ENCODE measurements around the gene KCNE4. TPM values are rescaled to one million over a fixed set of nuclear protein-coding genes. Genes with fewer than 3 reads are reported as not detected.

Gene KCNE4
- polyA plus RNA-seq, 1 of the 3 experiments (the other 2 are of a cell fraction), result 0.20 TPM

GRCh38 chr2:223039618-223040017 lies 12.4 kb upstream of the KCNE4 start:
- H3F3A ChIP-seq (replicated peaks; ENCODE audit: insufficient read depth), result peaks cover 28% of the 10 kb centered on the region
- no peaks in the 10 kb centered on the region for H3K36me3 ChIP-seq (replicated peaks in 1 of 2; ENCODE audit: control insufficient read depth in 1 of 2, insufficient read depth in 2 of 2, low read length in 1 of 2)
- H4K20me1 ChIP-seq (ENCODE audit: insufficient read depth), result no peaks in the 10 kb centered on the region
- no peaks in the 10 kb centered on the region for H3K27me3 ChIP-seq (ENCODE audit: insufficient read depth)
- H3K27ac ChIP-seq (ENCODE audit: low read depth in 2 of 2, low read length in 1 of 2), result peak overlapping the region in 1 of 2 experiments; percentile 99; a peak in 1 of 4 replicates
- no peak overlapping the region for H3K9ac ChIP-seq
- CTCF ChIA-PET, result no interaction called here
- POLR2A ChIA-PET, result no interaction called here
- TF ChIP-seq USF1 (IDR thresholded peaks at IDR 0.05; ENCODE audit: borderline replicate concordance, low read depth) (no peak), PBX3 (IDR thresholded peaks at IDR 0.05) (no peak), CTCF (IDR thresholded peaks at IDR 0.05) (no peak), RCOR1 (IDR thresholded peaks at IDR 0.05; ENCODE audit: low read length) (no peak), FOXM1 (IDR thresholded peaks at IDR 0.05; ENCODE audit: low read depth) (no peak), FOSL2 (IDR thresholded peaks at IDR 0.05; ENCODE audit: borderline replicate concordance, low read depth) (no peak), RXRA (IDR thresholded peaks at IDR 0.05; ENCODE audit: borderline replicate concordance, low read depth) (no peak), RAD21 (IDR thresholded peaks at IDR 0.05; ENCODE audit: low read length) (no peak), RFX5 (IDR thresholded peaks at IDR 0.05; ENCODE audit: low read length) (no peak), MAX (IDR thresholded peaks at IDR 0.05; ENCODE audit: low read depth) (no peak), TCF12 (IDR thresholded peaks at IDR 0.05) (no peak), JUND (IDR thresholded peaks at IDR 0.05) (no peak), FOXJ3 (CRISPR knock-in tag; IDR thresholded peaks at IDR 0.05) (no peak), SMC3 (IDR thresholded peaks at IDR 0.05; ENCODE audit: low read depth, low read length) (no peak), POLR2AphosphoS5 (IDR thresholded peaks at IDR 0.05; ENCODE audit: low read depth, low read length) (no peak)
- no peak overlapping the region for H3K4me2 ChIP-seq
- 58% methylated on average over 1 of the region's 1 CpG for WGBS (ENCODE audit: low lambda C conversion rate)
- H3K4me1 ChIP-seq (ENCODE audit: control insufficient read depth in 1 of 2, insufficient read depth in 2 of 2, low read depth in 1 of 2, low read length in 1 of 2), result peaks cover 0 to 40% of the 10 kb centered on the region in 2 experiments; a peak in 1 of 4 replicates
- no peaks in the 10 kb centered on the region for H3K9me3 ChIP-seq
- no peak for DNase-seq
- H3K4me3 ChIP-seq (ENCODE audit: low read depth in 2 of 2, low read length in 1 of 2), result no peak overlapping the region
- no peak overlapping the region for H2AFZ ChIP-seq (ENCODE audit: low read depth)
- H3K9me2 ChIP-seq, result no peaks in the 10 kb centered on the region
- no peaks in the 10 kb centered on the region for H3K79me2 ChIP-seq (ENCODE audit: insufficient read depth)

GRCh38 chr2:223040527-223040926 lies 11.5 kb upstream of the KCNE4 start:
- CTCF ChIA-PET, result no interaction called here
- H3K36me3 ChIP-seq (replicated peaks in 1 of 2; ENCODE audit: control insufficient read depth in 1 of 2, insufficient read depth in 2 of 2, low read length in 1 of 2), result no peaks in the 10 kb centered on the region
- POLR2A ChIA-PET, result no interaction called here
- TF ChIP-seq IRF3 (IDR thresholded peaks at IDR 0.05; ENCODE audit: low read depth, low read length), result no peak
- no peak for TF ChIP-seq CTCF (IDR thresholded peaks at IDR 0.05)
- TF ChIP-seq TCF12 (IDR thresholded peaks at IDR 0.05), result no peak
- TF ChIP-seq TAF1 (IDR thresholded peaks at IDR 0.05; ENCODE audit: borderline replicate concordance, low read depth, low read length), result no peak
- TF ChIP-seq SIN3A (IDR thresholded peaks at IDR 0.05; ENCODE audit: borderline replicate concordance, low read depth, low read length), result no peak
- TF ChIP-seq RCOR1 (IDR thresholded peaks at IDR 0.05; ENCODE audit: low read length), result no peak
- no peak for TF ChIP-seq ZBTB33 (IDR thresholded peaks at IDR 0.05; ENCODE audit: borderline replicate concordance, low read depth)

More at GRCh38 chr2:223040527-223040926, 11.5 kb upstream of the KCNE4 start:
- no peak for DNase-seq
- Histone ChIP-seq H3K27me3 (ENCODE audit: insufficient read depth) (no peaks in the 10 kb centered on the region), H3K9ac (no peak overlapping the region; the same call in 1 of the 2 replicates), H3K4me2 (no peak overlapping the region), H3K4me1 (ENCODE audit: control insufficient read depth in 1 of 2, insufficient read depth in 2 of 2, low read depth in 1 of 2, low read length in 1 of 2) (peaks cover 0 to 41% of the 10 kb centered on the region in 2 experiments; a peak in 1 of 4 replicates), H3K9me3 (no peaks in the 10 kb centered on the region), H3K4me3 (ENCODE audit: low read depth in 2 of 2, low read length in 1 of 2) (no peak overlapping the region), H3K9me2 (no peaks in the 10 kb centered on the region), H2AFZ (ENCODE audit: low read depth) (no peak overlapping the region), H3F3A (replicated peaks; ENCODE audit: insufficient read depth) (peaks cover 28% of the 10 kb centered on the region), H4K20me1 (ENCODE audit: insufficient read depth) (no peaks in the 10 kb centered on the region), H3K79me2 (ENCODE audit: insufficient read depth) (no peaks in the 10 kb centered on the region), H3K27ac (ENCODE audit: low read depth in 2 of 2, low read length in 1 of 2) (peak overlapping the region in 1 of 2 experiments; percentile 99; a peak in 2 of 4 replicates)
- WGBS (ENCODE audit: low lambda C conversion rate), result 100% methylated on average over 3 of the region's 3 CpGs

All from SK-N-SH (cell line).